ENCODE results near the gene TEKT2. TPM values are rescaled to one million over a fixed set of nuclear protein-coding genes. Genes with fewer than 3 reads are reported as not detected.

Gene TEKT2
- total RNA-seq, 1 donor from 2014 or later = not detected

DNA sequence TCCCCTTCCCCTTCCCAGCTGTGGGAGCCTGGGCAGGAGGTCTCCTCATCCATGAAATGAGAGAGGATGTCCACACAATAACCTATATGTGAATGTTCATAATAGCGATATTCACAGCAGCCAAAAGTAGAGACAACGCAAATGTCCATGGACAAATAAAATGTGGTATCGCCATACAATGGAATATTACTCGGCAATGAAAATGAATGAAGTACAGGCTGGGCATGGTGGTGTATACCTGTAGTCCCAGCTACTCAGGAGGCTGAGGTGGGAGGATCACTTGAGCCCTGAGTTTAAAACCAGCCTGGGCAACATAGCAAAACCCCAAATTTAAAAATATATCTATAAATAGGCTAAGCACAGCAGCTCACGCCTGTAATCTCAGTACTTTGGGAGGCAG lies 17.7 kb downstream of the TEKT2 start:
- DNase-seq = no peak
- Mint-ChIP-seq H3K4me1 (peaks cover 3% of the 10 kb centered on the region), H3K9me3 (no peaks in the 10 kb centered on the region), H3K27ac (no peak overlapping the region), H3K27me3 (no peaks in the 10 kb centered on the region), H3K4me3 (no peak overlapping the region), H3K36me3 (ENCODE audit: low read depth) (peaks cover 3% of the 10 kb centered on the region)
- intact Hi-C loops (cut with micrococcal nuclease) = no loop called here
- TF ChIP-seq, protein P1, sequence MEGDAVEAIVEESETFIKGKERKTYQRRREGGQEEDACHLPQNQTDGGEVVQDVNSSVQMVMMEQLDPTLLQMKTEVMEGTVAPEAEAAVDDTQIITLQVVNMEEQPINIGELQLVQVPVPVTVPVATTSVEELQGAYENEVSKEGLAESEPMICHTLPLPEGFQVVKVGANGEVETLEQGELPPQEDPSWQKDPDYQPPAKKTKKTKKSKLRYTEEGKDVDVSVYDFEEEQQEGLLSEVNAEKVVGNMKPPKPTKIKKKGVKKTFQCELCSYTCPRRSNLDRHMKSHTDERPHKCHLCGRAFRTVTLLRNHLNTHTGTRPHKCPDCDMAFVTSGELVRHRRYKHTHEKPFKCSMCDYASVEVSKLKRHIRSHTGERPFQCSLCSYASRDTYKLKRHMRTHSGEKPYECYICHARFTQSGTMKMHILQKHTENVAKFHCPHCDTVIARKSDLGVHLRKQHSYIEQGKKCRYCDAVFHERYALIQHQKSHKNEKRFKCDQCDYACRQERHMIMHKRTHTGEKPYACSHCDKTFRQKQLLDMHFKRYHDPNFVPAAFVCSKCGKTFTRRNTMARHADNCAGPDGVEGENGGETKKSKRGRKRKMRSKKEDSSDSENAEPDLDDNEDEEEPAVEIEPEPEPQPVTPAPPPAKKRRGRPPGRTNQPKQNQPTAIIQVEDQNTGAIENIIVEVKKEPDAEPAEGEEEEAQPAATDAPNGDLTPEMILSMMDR (IDR thresholded peaks at IDR 0.05) = no peak
- ChIA-PET POLR2A (interaction anchor here (0.7 kb wide), 1 partner anchor 264 kb away, joined by 3 read pairs; no protein-coding TSS in a partner anchor), CTCF (interaction anchor here (1.1 to 4.4 kb wide), 4 partner anchors 33 to 1333 kb away, joined by 3 to 38 read pairs (median 8); no protein-coding TSS in a partner anchor)
- no peak for ATAC-seq (ENCODE audit: low read depth)

DNA sequence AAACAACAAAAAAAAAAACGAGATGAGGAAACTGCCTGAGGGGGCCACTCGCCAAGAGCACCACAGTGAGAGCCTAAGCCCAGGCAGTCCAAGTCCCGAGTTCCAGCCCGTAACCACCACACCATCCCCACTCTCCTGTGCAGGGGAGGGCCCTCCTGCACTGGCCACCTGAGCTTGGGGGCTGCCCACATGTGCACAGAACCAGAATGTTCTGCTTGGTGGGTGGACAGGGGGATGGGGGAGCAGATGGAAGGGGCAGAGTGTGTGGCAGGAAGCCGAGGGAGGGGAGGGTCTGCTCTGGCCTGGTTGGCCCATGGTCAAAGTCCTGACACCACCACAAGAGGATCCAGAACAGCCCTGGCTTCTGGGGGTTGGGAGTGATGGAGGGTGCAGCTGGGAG lies 22.4 kb downstream of the TEKT2 start:
- no peaks in the 10 kb centered on the region for H3K9me3 Mint-ChIP-seq
- ChIA-PET POLR2A (interaction anchor here (0.6 kb wide), 2 partner anchors 39 to 99 kb away, joined by 4 to 9 read pairs; no protein-coding TSS in a partner anchor), CTCF (no interaction called here)
- H3K36me3 Mint-ChIP-seq (ENCODE audit: low read depth) = no peaks in the 10 kb centered on the region
- DNase-seq = no peak
- TF ChIP-seq, protein P1 (IDR thresholded peaks at IDR 0.05) = no peak
- no peaks in the 10 kb centered on the region for H3K27me3 Mint-ChIP-seq
- H3K4me1 Mint-ChIP-seq = no peaks in the 10 kb centered on the region
- ATAC-seq (ENCODE audit: low read depth) = no peak
- no peak overlapping the region for H3K27ac Mint-ChIP-seq
- no peak overlapping the region for H3K4me3 Mint-ChIP-seq
- intact Hi-C loops (cut with micrococcal nuclease) = no loop called here

- POLR2A ChIA-PET = no interaction called here
- DNase-seq = no peak
- intact Hi-C loops (cut with micrococcal nuclease) = no loop called here
- H3K4me1 Mint-ChIP-seq = no peaks in the 10 kb centered on the region
- no peak overlapping the region for H3K27ac Mint-ChIP-seq
- no peak for ATAC-seq (ENCODE audit: low read depth)
- CTCF ChIA-PET = no interaction called here
- TF ChIP-seq, protein P1 (IDR thresholded peaks at IDR 0.05) = no peak
- no peaks in the 10 kb centered on the region for H3K36me3 Mint-ChIP-seq (ENCODE audit: low read depth)
- no peak overlapping the region for H3K4me3 Mint-ChIP-seq
- H3K9me3 Mint-ChIP-seq = no peaks in the 10 kb centered on the region
- H3K27me3 Mint-ChIP-seq = no peaks in the 10 kb centered on the region
These were observed 23.5 kb downstream of the TEKT2 start for GRCh38 chr1:36107394-36107793.

DNA sequence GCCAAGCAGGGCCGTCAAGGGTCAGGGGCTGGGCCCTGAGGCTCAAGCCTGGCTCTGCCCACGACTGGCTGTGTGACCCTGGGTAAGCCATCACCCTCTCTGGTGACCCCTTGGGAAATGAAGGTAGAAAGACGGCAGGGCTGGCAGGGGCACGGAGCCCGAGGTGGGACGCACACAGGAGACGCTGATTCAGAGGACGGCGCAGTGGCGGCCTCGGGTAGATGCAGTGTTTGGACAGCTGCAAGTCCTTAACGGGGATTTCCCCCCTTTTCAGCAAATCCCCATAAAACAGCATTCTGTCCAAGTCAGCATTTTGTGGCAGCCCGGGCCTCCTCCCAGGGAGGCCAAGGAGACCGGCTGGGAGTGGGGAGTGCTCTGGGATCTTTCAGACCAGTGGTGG lies 24.4 kb downstream of the TEKT2 start:
- no peak for ATAC-seq (ENCODE audit: low read depth)
- no peak for DNase-seq
- Mint-ChIP-seq H3K27me3 (no peaks in the 10 kb centered on the region), H3K4me3 (no peak overlapping the region), H3K9me3 (no peaks in the 10 kb centered on the region), H3K36me3 (ENCODE audit: low read depth) (no peaks in the 10 kb centered on the region), H3K4me1 (no peaks in the 10 kb centered on the region), H3K27ac (no peak overlapping the region)
- CTCF ChIA-PET = no interaction called here
- POLR2A ChIA-PET = no interaction called here
- TF ChIP-seq, protein P1 (IDR thresholded peaks at IDR 0.05) = no peak
- intact Hi-C loops (cut with micrococcal nuclease) = no loop called here

DNA sequence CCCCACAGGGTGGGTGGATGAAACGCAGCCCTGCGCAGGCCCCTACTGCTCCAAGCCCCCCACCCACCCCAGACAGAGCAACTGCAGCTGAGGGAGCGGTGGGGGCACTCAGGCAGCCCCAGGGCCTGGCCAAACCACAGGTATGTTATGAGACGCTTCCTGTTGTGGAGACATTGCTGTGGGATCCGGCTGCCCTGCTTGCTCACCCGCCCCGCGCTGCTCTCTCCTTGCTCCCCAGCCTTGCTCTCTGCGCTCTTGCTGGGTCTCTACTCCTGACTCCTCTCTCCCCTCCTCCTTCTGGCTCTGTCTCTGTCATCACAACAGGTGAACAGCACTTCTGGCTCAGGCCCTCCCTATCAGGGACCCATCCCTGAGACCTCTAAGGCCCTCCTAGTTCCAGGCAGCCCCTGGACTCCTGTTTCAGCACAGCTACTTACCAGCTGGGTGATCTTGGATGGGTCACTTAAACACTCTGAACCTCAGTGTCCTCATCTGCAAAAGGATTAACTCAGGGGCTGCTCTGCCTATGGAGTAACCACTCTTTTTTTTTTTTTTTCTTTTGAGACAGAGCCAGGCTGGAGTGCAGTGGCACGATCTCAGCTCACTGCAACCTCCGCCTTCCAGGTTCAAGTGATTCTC lies 25.3 kb downstream of the TEKT2 start:
- Mint-ChIP-seq H3K27ac (no peak overlapping the region), H3K4me3 (no peak overlapping the region), H3K9me3 (no peaks in the 10 kb centered on the region), H3K4me1 (no peaks in the 10 kb centered on the region), H3K27me3 (no peaks in the 10 kb centered on the region), H3K36me3 (ENCODE audit: low read depth) (no peaks in the 10 kb centered on the region)
- no peak for ATAC-seq (ENCODE audit: low read depth)
- TF ChIP-seq, protein P1 (IDR thresholded peaks at IDR 0.05) = no peak
- DNase-seq = no peak
- CTCF ChIA-PET = no interaction called here
- intact Hi-C loops (cut with micrococcal nuclease) = no loop called here
- POLR2A ChIA-PET = interaction anchor here (0.6 kb wide), 1 partner anchor 501 kb away, joined by 3 read pairs; no protein-coding TSS in a partner anchor

Measured in activated B cell treated with CpG ODN at 0.5 μM for 24 hours (primary cell).